WTC11 (cell line): ENCODE data around the gene GLT8D2. TPM values are rescaled to one million over a fixed set of nuclear protein-coding genes. Genes with fewer than 3 reads are reported as not detected.

ENCODE experiments used
- ATAC-seq: fragments of 200-7000 bp; cut with Tn5 transposase; 2 replicates; pipeline ENCODE4 v1.10.0; 2021; ENCODE audit warnings: mild to moderate bottlenecking, moderate library complexity
- CTCF ChIA-PET: fragments of 300-600 bp; sonication (Branson Sonifier 250); formaldehyde crosslinking; loops from one replicate; lab custom pipeline; 2021; ENCODE audit warnings: antibody characterized with exemption; lab: Charles Lee
- POLR2A ChIA-PET: fragments of 350-600 bp; sonication (Branson Sonifier 250); formaldehyde crosslinking; loops from one replicate; lab custom pipeline; 2021; ENCODE audit warnings: antibody characterized with exemption; lab: Charles Lee
- DNase-seq: peaks from one replicate; pipeline ENCODE4 v3.0.0; 2021; ENCODE audit warnings: low spot score
- H3K27ac Mint-ChIP-seq: 2 replicates; pipeline ENCODE4 v1.8.0; 2021; ENCODE audit warnings: mixed read lengths
- H3K27me3 Mint-ChIP-seq: 2 replicates; pipeline ENCODE4 v1.8.0; 2021; ENCODE audit warnings: low read depth, mild to moderate bottlenecking, moderate library complexity, mixed read lengths
- H3K36me3 Mint-ChIP-seq: 2 replicates; pipeline ENCODE4 v1.8.0; 2021; ENCODE audit warnings: mixed read lengths
- H3K4me1 Mint-ChIP-seq: 2 replicates; pipeline ENCODE4 v1.8.0; 2022; ENCODE audit warnings: mixed read lengths
- H3K4me3 Mint-ChIP-seq: 2 replicates; pipeline ENCODE4 v1.8.0; 2021; ENCODE audit warnings: mild to moderate bottlenecking, moderate library complexity, mixed read lengths
- H3K9me3 Mint-ChIP-seq: 2 replicates; pipeline ENCODE4 v1.8.0; 2021; ENCODE audit warnings: mixed read lengths
- ARID4B ChIP-seq: sonication (generic); formaldehyde crosslinking; IDR thresholded peaks from 2 replicates; pipeline ENCODE4 v1.8.0; 2023; ENCODE audit warnings: missing genetic modification reagents, mild to moderate bottlenecking, borderline replicate concordance
- ATF3 ChIP-seq: sonication (generic); formaldehyde crosslinking; conservative IDR thresholded peaks from 2 replicates; pipeline ENCODE4 v1.8.1; 2022; ENCODE audit warnings: mild to moderate bottlenecking, missing genetic modification reagents
- ERG ChIP-seq: fragments of 250-450 bp; sonication (Bioruptor Pico); IDR thresholded peaks from 2 replicates; pipeline ENCODE4 v1.8.0; 2021; ENCODE audit warnings: mild to moderate bottlenecking
- ESRRA ChIP-seq: sonication (generic); formaldehyde crosslinking; IDR thresholded peaks from 2 replicates; pipeline ENCODE4 v1.8.1; 2022; ENCODE audit warnings: mild to moderate bottlenecking, missing genetic modification reagents, borderline replicate concordance
- FOXJ3 ChIP-seq: sonication (generic); formaldehyde crosslinking; IDR thresholded peaks from 2 replicates; pipeline ENCODE4 v1.9.0; 2021; ENCODE audit warnings: missing genetic modification reagents, mild to moderate bottlenecking, borderline replicate concordance
- FOXP1 ChIP-seq: sonication (generic); formaldehyde crosslinking; IDR thresholded peaks from 2 replicates; pipeline ENCODE4 v1.8.0; 2022; ENCODE audit warnings: missing genetic modification reagents, mild to moderate bottlenecking, moderate library complexity, borderline replicate concordance
- GRHL2 ChIP-seq: fragments of 250-450 bp; sonication (Bioruptor Pico); IDR thresholded peaks from 2 replicates; pipeline ENCODE4 v1.8.0; 2022; ENCODE audit warnings: mild to moderate bottlenecking, moderate library complexity; ENCODE audit not compliant: insufficient replicate concordance, severe bottlenecking
- GTF2I ChIP-seq: fragments of 250-450 bp; sonication (Bioruptor Pico); conservative IDR thresholded peaks from 2 replicates; pipeline ENCODE4 v1.4.0; 2021; ENCODE audit warnings: mild to moderate bottlenecking
- HMGA2 ChIP-seq: fragments of 250-450 bp; sonication (Bioruptor Pico); IDR thresholded peaks from 2 replicates; pipeline ENCODE4 v1.4.0; 2021; ENCODE audit warnings: mild to moderate bottlenecking, moderate library complexity
- MLX ChIP-seq: sonication (generic); formaldehyde crosslinking; IDR thresholded peaks from 2 replicates; pipeline ENCODE4 v1.8.1; 2023; ENCODE audit warnings: mild to moderate bottlenecking, missing genetic modification reagents, moderate library complexity
- NFE2L1 ChIP-seq: sonication (generic); formaldehyde crosslinking; IDR thresholded peaks from 2 replicates; pipeline ENCODE4 v1.8.1; 2023; ENCODE audit warnings: missing genetic modification reagents
- NR2C2 ChIP-seq: sonication (generic); formaldehyde crosslinking; IDR thresholded peaks from 2 replicates; pipeline ENCODE4 v1.8.0; 2022; ENCODE audit warnings: mild to moderate bottlenecking, missing genetic modification reagents
- PRRX2 ChIP-seq: fragments of 250-450 bp; sonication (Bioruptor Pico); IDR thresholded peaks from 2 replicates; pipeline ENCODE4 v1.8.0; 2021; ENCODE audit warnings: mild to moderate bottlenecking
- SP1 ChIP-seq: sonication (generic); formaldehyde crosslinking; conservative IDR thresholded peaks from 2 replicates; pipeline ENCODE4 v1.8.1; 2022; ENCODE audit warnings: missing genetic modification reagents
- TEAD4 ChIP-seq: sonication (generic); formaldehyde crosslinking; IDR thresholded peaks from 2 replicates; pipeline ENCODE4 v1.8.0; 2022; ENCODE audit warnings: mild to moderate bottlenecking, missing genetic modification reagents
- TP53 ChIP-seq: sonication (generic); formaldehyde crosslinking; IDR thresholded peaks from 2 replicates; pipeline ENCODE4 v1.8.1; 2023; ENCODE audit warnings: mild to moderate bottlenecking, missing genetic modification reagents
- USF2 ChIP-seq: sonication (generic); formaldehyde crosslinking; IDR thresholded peaks from 2 replicates; pipeline ENCODE4 v1.8.1; 2023; ENCODE audit warnings: mild to moderate bottlenecking, missing genetic modification reagents, moderate library complexity
- ZNF263 ChIP-seq: sonication (generic); formaldehyde crosslinking; IDR thresholded peaks from 2 replicates; pipeline ENCODE4 v1.8.1; 2022; ENCODE audit warnings: low read depth, mild to moderate bottlenecking, moderate library complexity, missing genetic modification reagents
- ZNF425 ChIP-seq: fragments of 250-450 bp; sonication (Bioruptor Pico); conservative IDR thresholded peaks from 2 replicates; pipeline ENCODE4 v1.9.0; 2021; ENCODE audit warnings: mild to moderate bottlenecking
- ZNF532 ChIP-seq: fragments of 250-450 bp; sonication (Bioruptor Pico); IDR thresholded peaks from 2 replicates; pipeline ENCODE4 v1.9.0; 2021; ENCODE audit warnings: mild to moderate bottlenecking, borderline replicate concordance
- total RNA-seq: library from RNA; stranded (reverse); gene quantifications from 3 replicates; pipeline ENCODE4 v1.2.3, GENCODE V29; 2021

GLT8D2 gene
- total RNA-seq, 1 experiment from 2014 or later = 4.5 TPM

- Mint-ChIP-seq H3K4me3 (no peak overlapping the region), H3K4me1 (0 out of 2 replicates have a peak, but pooled peaks cover 3% of the 10 kb centered on the region)
- CTCF ChIA-PET = no interaction called here
Measured at GRCh38 chr12:104002686-104003085, 47.3 kb downstream of the GLT8D2 start.

More at GRCh38 chr12:104002686-104003085, 47.3 kb downstream of the GLT8D2 start:
- TF ChIP-seq MLX (CRISPR knock-in tag) (no peak), HMGA2 (CRISPR knock-in tag) (no peak), ATF3 (CRISPR knock-in tag) (no peak), PRRX2 (CRISPR knock-in tag) (no peak), ZNF532 (CRISPR knock-in tag) (no peak), GRHL2 (CRISPR knock-in tag) (no peak), FOXP1 (CRISPR knock-in tag) (no peak), TEAD4 (CRISPR knock-in tag) (no peak), ERG (CRISPR knock-in tag) (no peak), ZNF425 (CRISPR knock-in tag) (no peak), ESRRA (CRISPR knock-in tag) (no peak), USF2 (no peak), GTF2I (no peak), FOXJ3 (CRISPR knock-in tag) (no peak), ARID4B (CRISPR knock-in tag) (no peak), ZNF263 (CRISPR knock-in tag) (no peak), TP53 (no peak), SP1 (CRISPR knock-in tag) (no peak), NFE2L1 (CRISPR knock-in tag) (no peak), NR2C2 (CRISPR knock-in tag) (no peak)
- no peaks in the 10 kb centered on the region for H3K9me3 Mint-ChIP-seq
- H3K27me3 Mint-ChIP-seq = no peaks in the 10 kb centered on the region; the same call in none of the 2 replicates
- no peak overlapping the region for H3K27ac Mint-ChIP-seq
- no peak for DNase-seq
- no peaks in the 10 kb centered on the region for H3K36me3 Mint-ChIP-seq
- no peak for ATAC-seq
- POLR2A ChIA-PET = no interaction called here
